Measurements from ENCODE around the gene SLC41A2.

DNA sequence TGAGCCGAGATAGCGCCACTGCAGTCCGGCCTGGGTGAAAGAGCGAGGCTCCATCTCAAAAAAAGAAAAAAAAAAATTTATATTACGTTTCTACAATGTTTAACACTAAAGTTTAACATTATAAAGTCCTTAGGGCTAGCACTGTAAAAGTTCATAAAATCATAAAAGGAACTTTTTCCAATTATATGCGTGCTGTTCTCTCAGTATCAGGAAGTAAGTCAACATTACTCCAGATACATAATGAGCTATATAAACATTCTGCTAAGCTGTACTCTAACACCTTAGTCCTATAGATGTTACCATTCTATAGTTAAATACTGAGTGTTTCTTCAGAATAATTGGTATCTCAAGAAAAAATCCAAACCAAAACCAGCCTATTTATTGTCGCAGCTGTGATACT is 32.6 kb downstream of the SLC41A2 start:
- TF ChIP-seq, protein P1, sequence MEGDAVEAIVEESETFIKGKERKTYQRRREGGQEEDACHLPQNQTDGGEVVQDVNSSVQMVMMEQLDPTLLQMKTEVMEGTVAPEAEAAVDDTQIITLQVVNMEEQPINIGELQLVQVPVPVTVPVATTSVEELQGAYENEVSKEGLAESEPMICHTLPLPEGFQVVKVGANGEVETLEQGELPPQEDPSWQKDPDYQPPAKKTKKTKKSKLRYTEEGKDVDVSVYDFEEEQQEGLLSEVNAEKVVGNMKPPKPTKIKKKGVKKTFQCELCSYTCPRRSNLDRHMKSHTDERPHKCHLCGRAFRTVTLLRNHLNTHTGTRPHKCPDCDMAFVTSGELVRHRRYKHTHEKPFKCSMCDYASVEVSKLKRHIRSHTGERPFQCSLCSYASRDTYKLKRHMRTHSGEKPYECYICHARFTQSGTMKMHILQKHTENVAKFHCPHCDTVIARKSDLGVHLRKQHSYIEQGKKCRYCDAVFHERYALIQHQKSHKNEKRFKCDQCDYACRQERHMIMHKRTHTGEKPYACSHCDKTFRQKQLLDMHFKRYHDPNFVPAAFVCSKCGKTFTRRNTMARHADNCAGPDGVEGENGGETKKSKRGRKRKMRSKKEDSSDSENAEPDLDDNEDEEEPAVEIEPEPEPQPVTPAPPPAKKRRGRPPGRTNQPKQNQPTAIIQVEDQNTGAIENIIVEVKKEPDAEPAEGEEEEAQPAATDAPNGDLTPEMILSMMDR (IDR thresholded peaks at IDR 0.05) = no peak
- TF ChIP-seq POLR2A (IDR thresholded peaks at IDR 0.05) = no peak
